Neural progenitor cell (in vitro differentiated cells): ENCODE data around the gene EIF3D. TPM values are rescaled to one million over a fixed set of nuclear protein-coding genes. Genes with fewer than 3 reads are reported as not detected.

Experiments used
- DNase-seq: peaks from one replicate; pipeline ENCODE4 v3.0.0-alpha.2; 2016; ENCODE audit warnings: low spot score
- H2AFZ ChIP-seq: fragments of 200-600 bp; sonication (generic); replicated peaks from 2 replicates; pipeline ENCODE4 v1.6.1; 2016; ENCODE audit warnings: antibody characterized with exemption
- H3F3A ChIP-seq: fragments of 200-600 bp; sonication (generic); 2 replicates; pipeline ENCODE4 v1.6.1; 2016; ENCODE audit warnings: antibody characterized with exemption, low read depth
- H3K27ac ChIP-seq: fragments of 200-600 bp; sonication (generic); 2 replicates; pipeline ENCODE4 v1.5.1; 2016; ENCODE audit warnings: mild to moderate bottlenecking
- H3K27me3 ChIP-seq: fragments of 200-600 bp; sonication (generic); 2 replicates; pipeline ENCODE4 v1.6.1; 2016; ENCODE audit warnings: mild to moderate bottlenecking, moderate library complexity
- H3K36me3 ChIP-seq: fragments of 200-600 bp; sonication (generic); 2 replicates; pipeline ENCODE4 v1.5.1; 2016
- H3K4me1 ChIP-seq: fragments of 200-600 bp; sonication (generic); 2 replicates; pipeline ENCODE4 v1.6.1; 2016; ENCODE audit warnings: mixed run types
- H3K4me2 ChIP-seq: fragments of 200-600 bp; sonication (generic); 2 replicates; pipeline ENCODE4 v1.6.1; 2016
- H3K4me3 ChIP-seq: fragments of 200-600 bp; sonication (generic); 2 replicates; pipeline ENCODE4 v1.5.1; 2016
- H3K79me2 ChIP-seq: fragments of 200-600 bp; sonication (generic); 2 replicates; pipeline ENCODE4 v1.6.1; 2016; ENCODE audit warnings: low read depth
- H3K9ac ChIP-seq: fragments of 200-600 bp; sonication (generic); 2 replicates; pipeline ENCODE4 v1.6.1; 2016
- H3K9me3 ChIP-seq: fragments of 200-600 bp; sonication (generic); 2 replicates; pipeline ENCODE4 v1.5.1; 2016; ENCODE audit warnings: low read depth
- H4K20me1 ChIP-seq: fragments of 200-600 bp; sonication (generic); 2 replicates; pipeline ENCODE4 v1.6.1; 2016; ENCODE audit warnings: low read depth
- H3K27ac Mint-ChIP-seq: 3 replicates; pipeline ENCODE4 v1.8.0; 2021; ENCODE audit warnings: mixed read lengths
- H3K27me3 Mint-ChIP-seq: 2 replicates; pipeline ENCODE4 v1.8.0; 2022; ENCODE audit warnings: low read depth, mild to moderate bottlenecking, inconsistent platforms, moderate library complexity, mixed read lengths; ENCODE audit not compliant: insufficient read depth
- H3K36me3 Mint-ChIP-seq: 3 replicates; pipeline ENCODE4 v1.8.0; 2021; ENCODE audit warnings: mixed read lengths
- H3K4me1 Mint-ChIP-seq: 3 replicates; pipeline ENCODE4 v1.8.0; 2021; ENCODE audit warnings: mixed read lengths
- H3K4me3 Mint-ChIP-seq: 3 replicates; pipeline ENCODE4 v1.8.0; 2021; ENCODE audit warnings: mild to moderate bottlenecking, moderate library complexity, mixed read lengths
- H3K9me3 Mint-ChIP-seq: 3 replicates; pipeline ENCODE4 v1.8.0; 2020; ENCODE audit warnings: mixed read lengths
- EZH2 ChIP-seq: fragments of 200-600 bp; sonication (generic); IDR thresholded peaks from 2 replicates; pipeline ENCODE4 v1.6.1; 2017; ENCODE audit warnings: antibody characterized with exemption, mild to moderate bottlenecking, moderate library complexity
- EZH2phosphoT487 ChIP-seq: fragments of 200-600 bp; sonication (generic); IDR thresholded peaks from 2 replicates; pipeline ENCODE4 v1.6.1; 2017; ENCODE audit warnings: antibody characterized with exemption
- total RNA-seq: library from RNA; depleted of rRNA; stranded (reverse); fragments of >200 nt; gene quantifications from 2 replicates; pipeline ENCODE4 v1.2.3, GENCODE V29; 2015; ENCODE audit warnings: low replicate concordance
- TF ChIP-seq, protein P1 (sequence below): fragments of 200-600 bp; sonication (generic); IDR thresholded peaks from 2 replicates; pipeline ENCODE4 v1.5.1; 2017; ENCODE audit warnings: antibody characterized with exemption, mild to moderate bottlenecking

EIF3D gene
- total RNA-seq, 1 donor from 2014 or later, result 361 TPM

- Histone ChIP-seq H3K79me2 (no peaks in the 10 kb centered on the region), H3K36me3 (no peaks in the 10 kb centered on the region), H3K27me3 (no peaks in the 10 kb centered on the region), H3K4me1 (no peaks in the 10 kb centered on the region), H2AFZ (peak overlapping the region; percentile 96), H3K9ac (no peak overlapping the region), H4K20me1 (no peaks in the 10 kb centered on the region), H3K4me3 (no peak overlapping the region), H3K27ac (no peak overlapping the region), H3K4me2 (no peak overlapping the region), H3F3A (peaks cover 11% of the 10 kb centered on the region), H3K9me3 (no peaks in the 10 kb centered on the region)
- H3K9me3 Mint-ChIP-seq, result no peaks in the 10 kb centered on the region
- H3K4me3 Mint-ChIP-seq, result no peak overlapping the region
- DNase-seq, result peak; percentile 70
- peaks cover 19% of the 10 kb centered on the region for H3K4me1 Mint-ChIP-seq
- TF ChIP-seq EZH2 (no peak), EZH2phosphoT487 (no peak)
- TF ChIP-seq, protein P1, sequence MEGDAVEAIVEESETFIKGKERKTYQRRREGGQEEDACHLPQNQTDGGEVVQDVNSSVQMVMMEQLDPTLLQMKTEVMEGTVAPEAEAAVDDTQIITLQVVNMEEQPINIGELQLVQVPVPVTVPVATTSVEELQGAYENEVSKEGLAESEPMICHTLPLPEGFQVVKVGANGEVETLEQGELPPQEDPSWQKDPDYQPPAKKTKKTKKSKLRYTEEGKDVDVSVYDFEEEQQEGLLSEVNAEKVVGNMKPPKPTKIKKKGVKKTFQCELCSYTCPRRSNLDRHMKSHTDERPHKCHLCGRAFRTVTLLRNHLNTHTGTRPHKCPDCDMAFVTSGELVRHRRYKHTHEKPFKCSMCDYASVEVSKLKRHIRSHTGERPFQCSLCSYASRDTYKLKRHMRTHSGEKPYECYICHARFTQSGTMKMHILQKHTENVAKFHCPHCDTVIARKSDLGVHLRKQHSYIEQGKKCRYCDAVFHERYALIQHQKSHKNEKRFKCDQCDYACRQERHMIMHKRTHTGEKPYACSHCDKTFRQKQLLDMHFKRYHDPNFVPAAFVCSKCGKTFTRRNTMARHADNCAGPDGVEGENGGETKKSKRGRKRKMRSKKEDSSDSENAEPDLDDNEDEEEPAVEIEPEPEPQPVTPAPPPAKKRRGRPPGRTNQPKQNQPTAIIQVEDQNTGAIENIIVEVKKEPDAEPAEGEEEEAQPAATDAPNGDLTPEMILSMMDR, result peak; percentile 51
- peaks cover 18% of the 10 kb centered on the region for H3K27me3 Mint-ChIP-seq
- peak overlapping the region; percentile 79 for H3K27ac Mint-ChIP-seq
- H3K36me3 Mint-ChIP-seq, result no peaks in the 10 kb centered on the region
These were observed 41.0 kb upstream of the EIF3D start for GRCh38 chr22:36569999-36570398.

DNA sequence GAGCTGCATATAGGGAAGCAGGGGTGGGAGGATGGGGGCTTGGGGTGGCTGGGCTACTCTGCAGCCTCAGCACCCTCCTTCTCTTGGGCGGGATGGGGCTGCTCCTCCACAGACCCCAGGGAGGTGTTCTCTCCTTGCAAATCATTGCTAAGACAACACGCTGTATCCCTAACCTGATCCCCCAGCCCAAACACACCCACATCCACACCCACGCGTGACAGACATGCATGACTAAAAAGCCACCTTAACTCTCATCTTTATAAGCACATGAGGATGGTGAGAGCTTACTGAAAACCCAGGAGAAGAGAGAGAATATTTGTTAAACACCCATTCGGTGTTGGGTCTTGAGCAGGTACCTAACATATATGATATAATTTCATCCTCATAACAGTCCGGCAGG, 39.9 kb upstream of the EIF3D start:
- peaks cover 11% of the 10 kb centered on the region for H3K4me1 Mint-ChIP-seq

DNA sequence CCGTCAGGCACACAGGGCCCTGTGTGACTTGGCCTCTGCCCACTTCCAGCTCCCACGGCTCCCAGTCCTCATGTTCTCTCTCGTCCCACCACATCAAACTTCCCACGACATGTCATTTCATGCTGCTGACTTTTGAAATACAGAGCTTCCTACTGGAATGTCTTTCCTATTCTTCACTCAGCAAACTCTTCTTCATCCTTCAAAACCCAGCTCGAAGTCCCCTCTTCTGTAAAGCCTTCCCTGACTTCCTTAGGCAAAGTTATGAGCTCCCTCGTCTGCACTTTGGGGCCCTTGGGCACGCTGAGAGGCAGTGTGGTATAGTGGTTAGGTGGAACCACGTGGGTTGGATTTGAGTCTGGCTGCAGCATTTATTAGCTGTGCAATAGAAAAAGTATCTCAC, 37.8 kb upstream of the EIF3D start:
- Histone ChIP-seq H3K9ac (no peak overlapping the region), H3K27ac (no peak overlapping the region), H3K79me2 (no peaks in the 10 kb centered on the region), H3K9me3 (no peaks in the 10 kb centered on the region), H4K20me1 (no peaks in the 10 kb centered on the region), H3F3A (no peaks in the 10 kb centered on the region), H2AFZ (no peak overlapping the region), H3K27me3 (no peaks in the 10 kb centered on the region), H3K4me3 (no peak overlapping the region), H3K36me3 (no peaks in the 10 kb centered on the region), H3K4me2 (no peak overlapping the region), H3K4me1 (no peaks in the 10 kb centered on the region)
- no peaks in the 10 kb centered on the region for H3K36me3 Mint-ChIP-seq
- no peaks in the 10 kb centered on the region for H3K9me3 Mint-ChIP-seq
- no peak overlapping the region for H3K27ac Mint-ChIP-seq
- H3K4me1 Mint-ChIP-seq, result peaks cover 17% of the 10 kb centered on the region
- no peak overlapping the region for H3K4me3 Mint-ChIP-seq
- no peak for DNase-seq
- H3K27me3 Mint-ChIP-seq, result peaks cover 14% of the 10 kb centered on the region
- TF ChIP-seq EZH2phosphoT487 (no peak), EZH2 (no peak)
- TF ChIP-seq, protein P1, result no peak

More for the DNA sequence above, 39.9 kb upstream of the EIF3D start:
- Histone ChIP-seq H4K20me1 (no peaks in the 10 kb centered on the region), H3F3A (peaks cover 6% of the 10 kb centered on the region), H3K4me3 (no peak overlapping the region), H3K27me3 (no peaks in the 10 kb centered on the region), H3K4me1 (no peaks in the 10 kb centered on the region), H2AFZ (no peak overlapping the region), H3K4me2 (no peak overlapping the region), H3K9ac (no peak overlapping the region), H3K9me3 (no peaks in the 10 kb centered on the region), H3K27ac (no peak overlapping the region), H3K36me3 (no peaks in the 10 kb centered on the region), H3K79me2 (no peaks in the 10 kb centered on the region)
- Mint-ChIP-seq H3K9me3 (no peaks in the 10 kb centered on the region), H3K27ac (no peak overlapping the region), H3K36me3 (no peaks in the 10 kb centered on the region), H3K4me3 (no peak overlapping the region), H3K27me3 (peaks cover 14% of the 10 kb centered on the region)
- TF ChIP-seq, protein P1, result no peak
- TF ChIP-seq EZH2phosphoT487 (no peak), EZH2 (no peak)
- no peak for DNase-seq
